ENCODE data around the gene GPX5.

Gene GPX5

GRCh38 chr6:28566527-28567252 lies 41.0 kb downstream of the GPX5 start:
- no peak for DNase-seq (ENCODE audit: low spot score)
- TF ChIP-seq CTCF (IDR thresholded peaks at IDR 0.05; ENCODE audit: extremely low read depth, missing control alignments): no peak

- TF ChIP-seq CTCF (IDR thresholded peaks at IDR 0.05; ENCODE audit: extremely low read depth, missing control alignments): no peak
- DNase-seq (ENCODE audit: low spot score): no peak
Measured at GRCh38 chr6:28567506-28567905, 41.8 kb downstream of the GPX5 start.

GRCh38 chr6:28568515-28569108 lies 42.9 kb downstream of the GPX5 start:
- no peak for TF ChIP-seq CTCF (IDR thresholded peaks at IDR 0.05; ENCODE audit: extremely low read depth, missing control alignments)
- peak; percentile 10 for DNase-seq (ENCODE audit: low spot score)

GRCh38 chr6:28569748-28570147 lies 44.1 kb downstream of the GPX5 start:
- no peak for DNase-seq (ENCODE audit: low spot score)
- TF ChIP-seq CTCF (IDR thresholded peaks at IDR 0.05; ENCODE audit: extremely low read depth, missing control alignments): no peak

GRCh38 chr6:28580475-28580874 lies 54.8 kb downstream of the GPX5 start:
- no peak for TF ChIP-seq CTCF (IDR thresholded peaks at IDR 0.05; ENCODE audit: extremely low read depth, missing control alignments)
- no peak for DNase-seq (ENCODE audit: low spot score)

- DNase-seq (ENCODE audit: low spot score): no peak
Measured at GRCh38 chr6:28583463-28583862, 57.8 kb downstream of the GPX5 start.

More at GRCh38 chr6:28583463-28583862, 57.8 kb downstream of the GPX5 start:
- no peak for TF ChIP-seq CTCF (IDR thresholded peaks at IDR 0.05; ENCODE audit: extremely low read depth, missing control alignments)
